H1 (cell line): ENCODE data around the gene MYH13. TPM values are rescaled to one million over a fixed set of nuclear protein-coding genes. Genes with fewer than 3 reads are reported as not detected.

Experiments used
- ASH2L ChIP-seq: fragments of 200-600, 300-600 bp; sonication (generic); IDR thresholded peaks from one replicate; pipeline ENCODE4 v1.7.1; 2017; ENCODE audit warnings: low read length
- BACH1 ChIP-seq: IDR thresholded peaks from 2 replicates; pipeline ENCODE4 v1.6.1; 2012; ENCODE audit warnings: low read length, improper control_type of control experiment
- CEBPB ChIP-seq: IDR thresholded peaks from 2 replicates; pipeline ENCODE4 v1.6.1; 2012; ENCODE audit warnings: low read depth, low read length
- CTCF ChIP-seq, 3 experiments: IDR thresholded peaks; 1 replicate in 2 of 3; 2 replicates in 1 of 3; pipeline versions ENCODE4 v1.5.1 to v1.6.1; 2011; ENCODE audit warnings: low read length in 3 of 3, mild to moderate bottlenecking in 3 of 3, inconsistent platforms in 2 of 3, low read depth in 1 of 3, moderate library complexity in 1 of 3; ENCODE audit not compliant: insufficient read depth in 1 of 3; ENCODE audit errors: control extremely low read depth in 1 of 3
- GABPA ChIP-seq: IDR thresholded peaks from 2 replicates; pipeline ENCODE4 v1.6.1; 2011; ENCODE audit warnings: mild to moderate bottlenecking, low read length, moderate library complexity, borderline replicate concordance; ENCODE audit not compliant: insufficient read depth
- GTF2F1 ChIP-seq: IDR thresholded peaks from 2 replicates; pipeline ENCODE4 v1.6.1; 2012; ENCODE audit warnings: low read depth, low read length, improper control_type of control experiment, borderline replicate concordance
- PHF8 ChIP-seq: fragments of 200-600 bp; sonication (generic); conservative IDR thresholded peaks from 2 replicates; pipeline ENCODE4 v1.7.1; 2012; ENCODE audit warnings: low read depth, mild to moderate bottlenecking, inconsistent platforms, low read length, moderate library complexity
- POU5F1 ChIP-seq: IDR thresholded peaks from 2 replicates; pipeline ENCODE4 v1.6.1; 2011; ENCODE audit warnings: low read depth, mild to moderate bottlenecking, low read length, moderate library complexity
- RAD21 ChIP-seq, 2 experiments: IDR thresholded peaks in 1 of 2; conservative IDR thresholded peaks in 1 of 2; 2 replicates each; pipeline ENCODE4 v1.6.1; 2011; ENCODE audit warnings: low read depth in 2 of 2, low read length in 2 of 2, improper control_type of control experiment in 1 of 2, inconsistent platforms in 1 of 2, mild to moderate bottlenecking in 1 of 2, moderate library complexity in 1 of 2
- RNF2 ChIP-seq: fragments of 200-900, 300-1000 bp; sonication (generic); IDR thresholded peaks from 2 replicates; pipeline ENCODE4 v1.7.1; 2016; ENCODE audit warnings: borderline replicate concordance, low read depth, mild to moderate bottlenecking, antibody characterized with exemption, low read length; ENCODE audit not compliant: poor library complexity, severe bottlenecking; ENCODE audit errors: missing control alignments
- SIRT6 ChIP-seq: IDR thresholded peaks from one replicate; pipeline ENCODE4 v1.7.1; 2012; ENCODE audit warnings: low read length, inconsistent platforms
- SP1 ChIP-seq: IDR thresholded peaks from 2 replicates; pipeline ENCODE4 v1.6.1; 2011; ENCODE audit warnings: low read depth, low read length
- SP2 ChIP-seq: IDR thresholded peaks from 2 replicates; pipeline ENCODE4 v1.6.1; 2012; ENCODE audit warnings: mild to moderate bottlenecking, low read length, inconsistent platforms
- TBP ChIP-seq: IDR thresholded peaks from 2 replicates; pipeline ENCODE4 v1.6.1; 2011; ENCODE audit warnings: low read depth, low read length, improper control_type of control experiment
- YY1 ChIP-seq: IDR thresholded peaks from 2 replicates; pipeline ENCODE4 v1.6.1; 2011; ENCODE audit warnings: low read depth, mild to moderate bottlenecking, low read length
- ZNF274 ChIP-seq: IDR thresholded peaks from 2 replicates; pipeline ENCODE4 v1.7.0; 2012; ENCODE audit warnings: low read length, borderline replicate concordance; ENCODE audit errors: extremely low read depth
- polyA plus RNA-seq, 7 experiments: library from polyadenylated mRNA; depleted of rRNA in 3 of 7; stranded (reverse) in 5 of 7; unstranded in 2 of 7; fragments of >200 nt in 5 of 7; fragments of 200-250 nt in 2 of 7; gene quantifications; 1 replicate in 5 of 7; 2 replicates in 1 of 7; 4 replicates in 1 of 7; pipeline versions ENCODE4 v1.2.1 to v1.2.3, GENCODE V29; 2011 to 2013; ENCODE audit warnings: missing spikeins in 2 of 7, mixed read lengths in 2 of 7
- total RNA-seq: library from RNA; stranded (reverse); fragmentation: NEBNext Ultra II Directional; extraction: Animal tissue kit (Norgen Biotek cat#: 25700); gene quantifications from 2 replicates; pipeline ENCODE4 v1.2.1, GENCODE V29; 2021

Gene MYH13
- total and polyA plus RNA-seq, 2 of the 8 experiments (the other 6 are each of a cell fraction or from before 2014, with no cell fraction given) = not detected

- TF ChIP-seq RAD21 (IDR thresholded peaks at IDR 0.05 in 1 of 2, conservative IDR thresholded peaks at IDR 0.05 in 1 of 2; ENCODE audit: low read depth in 2 of 2, low read length in 2 of 2) (peak; percentile 97 to 99), CEBPB (no peak), ZNF274 (no peak), POU5F1 (no peak), RNF2 (no peak), TBP (no peak), SP2 (no peak), CTCF (IDR thresholded peaks at IDR 0.05; ENCODE audit: control extremely low read depth in 1 of 3, insufficient read depth in 1 of 3, low read depth in 1 of 3, low read length in 3 of 3) (peak; percentile 88 to 96 (median 96)), SIRT6 (no peak), ASH2L (no peak), GABPA (no peak), BACH1 (no peak), SP1 (no peak), GTF2F1 (no peak), PHF8 (no peak), YY1 (peak; percentile 79)
These were observed 45.2 kb downstream of the MYH13 start (continued) for GRCh38 chr17:10327640-10328039.
